GM21360 (cell line): Measurements from ENCODE around the gene YDJC.
"Not testable (repeated sequence)": the region's sequence is repeated elsewhere in the genome, so short reads cannot be mapped to it uniquely, and the experiment has no call there.

Source experiments
- ATAC-seq: cut with Tn5 transposase; IDR thresholded peaks from one replicate; pipeline ENCODE4 v1.9.1; 2021; ENCODE audit warnings: mild to moderate bottlenecking, moderate library complexity; ENCODE audit not compliant: unreplicated experiment

The YDJC gene

GRCh38 chr22:21611210-21611977, 18.4 kb downstream of the YDJC start:
- ATAC-seq, result no peak

- not testable (repeated sequence) for ATAC-seq
Measured at GRCh38 chr22:21609556-21610157, 20.2 kb downstream of the YDJC start.

DNA sequence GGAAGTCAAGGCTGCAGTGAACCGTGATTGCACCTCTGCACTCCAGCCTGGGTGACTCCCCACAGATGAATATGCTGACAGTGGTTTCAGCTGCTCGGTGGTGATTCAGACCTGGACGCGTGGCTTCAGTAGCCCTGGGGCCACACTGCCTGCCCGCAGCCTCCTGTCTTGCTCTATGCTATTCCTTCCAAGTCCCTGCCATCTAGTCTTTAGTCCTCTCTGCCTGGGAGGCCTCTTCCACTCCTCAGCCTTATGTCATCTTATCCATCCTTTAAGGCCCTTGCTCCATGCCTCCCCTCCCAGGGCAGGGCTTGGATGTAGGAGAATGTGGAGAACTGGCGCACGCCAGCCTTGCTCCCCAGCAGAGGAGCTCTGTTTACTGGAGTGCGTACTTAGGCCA, 23.0 kb downstream of the YDJC start:
- ATAC-seq, result no peak

- ATAC-seq, result no peak
Measured at GRCh38 chr22:21605887-21606564, 23.8 kb downstream of the YDJC start.

DNA sequence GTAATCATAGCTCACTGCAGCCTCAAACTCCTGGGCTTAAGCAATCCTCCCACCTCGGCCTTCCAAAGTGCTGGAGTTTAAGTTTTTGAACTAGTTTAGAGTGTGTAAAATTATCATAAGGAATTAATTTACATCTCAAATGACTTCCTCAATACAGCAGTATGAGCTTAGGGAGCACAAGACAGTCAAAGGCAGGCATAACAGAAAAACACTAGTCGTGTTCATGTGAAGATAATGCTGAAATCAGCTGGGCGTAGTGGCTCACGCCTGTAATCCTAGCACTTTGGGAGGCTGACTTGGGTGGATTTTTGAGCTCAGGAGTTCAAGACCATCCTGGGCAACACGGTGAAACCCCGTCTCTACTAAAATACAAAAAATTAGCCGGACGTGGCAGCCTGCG, 25.8 kb downstream of the YDJC start:
- ATAC-seq, result no peak

DNA sequence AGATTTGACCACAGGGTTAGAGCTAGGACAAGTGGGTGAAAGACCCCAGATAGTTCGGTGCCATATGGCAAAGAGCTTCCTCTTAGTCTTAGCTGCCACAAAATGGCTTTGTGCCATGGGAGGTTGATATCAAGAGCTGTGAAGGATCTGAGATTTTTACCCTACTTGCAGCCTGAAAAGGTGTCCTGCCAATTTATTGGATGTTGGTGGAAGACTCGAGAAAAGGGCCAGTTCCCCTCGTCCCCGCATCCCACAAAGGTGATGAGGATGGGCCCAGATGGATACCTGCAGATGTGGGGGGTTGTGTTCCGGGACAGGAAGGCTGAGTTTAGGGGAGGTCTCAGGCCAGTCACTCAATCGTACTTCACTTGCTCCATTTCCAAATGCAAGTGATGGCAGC, 27.2 kb downstream of the YDJC start:
- no peak for ATAC-seq

GRCh38 chr22:21599053-21599893, 30.5 kb downstream of the YDJC start:
- ATAC-seq, result no peak

DNA sequence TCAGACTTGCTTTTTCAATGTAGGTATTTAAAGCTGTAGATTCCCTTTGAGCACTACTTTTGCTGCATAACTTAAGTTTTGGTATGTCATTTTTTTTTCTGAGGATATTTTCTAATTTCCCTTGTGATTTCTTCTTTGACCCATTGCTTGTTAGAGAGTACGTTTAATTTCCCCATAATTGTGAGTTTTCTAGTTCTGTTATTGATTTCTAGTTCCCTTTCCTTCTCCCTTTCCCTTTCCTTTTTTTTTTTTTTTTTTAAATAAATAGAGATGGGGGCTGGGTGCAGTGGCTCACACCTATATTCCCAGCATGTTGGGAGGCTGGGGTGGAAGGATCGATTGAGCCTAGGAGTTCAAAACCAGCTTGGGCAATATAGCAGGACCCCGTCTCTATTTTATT, 31.5 kb downstream of the YDJC start:
- ATAC-seq, result no peak

- not testable (repeated sequence) for ATAC-seq
Measured at GRCh38 chr22:21596356-21597135, 33.3 kb downstream of the YDJC start.

DNA sequence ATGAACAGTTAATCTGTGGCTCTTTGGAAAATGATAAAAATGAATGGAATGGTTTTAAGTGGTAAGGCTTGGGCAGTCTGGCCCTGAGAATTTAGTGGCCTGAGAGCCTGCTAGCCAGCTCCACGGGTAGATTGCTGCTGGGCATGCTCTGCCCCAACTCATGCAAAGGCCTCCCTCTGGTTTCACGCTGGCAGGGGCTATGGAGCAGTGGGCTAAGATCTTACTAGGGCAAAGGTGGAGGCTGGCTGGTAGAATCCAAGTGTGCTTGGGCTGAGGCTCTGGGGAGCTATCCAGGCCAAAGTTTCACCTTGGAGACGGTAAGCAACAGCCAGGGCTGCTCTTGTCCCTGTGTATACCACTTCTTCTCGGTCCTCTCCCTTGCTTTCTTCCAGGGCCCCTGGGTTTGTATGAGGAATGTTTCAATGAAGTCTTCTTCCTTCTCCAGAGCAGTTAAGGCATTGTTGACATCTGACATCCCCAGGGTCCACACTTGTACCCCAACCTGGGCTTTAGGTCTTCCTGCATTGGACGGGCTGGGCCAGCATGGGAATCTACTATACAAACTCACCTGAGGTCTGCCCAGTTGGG, 34.9 kb downstream of the YDJC start:
- ATAC-seq, result no peak

- no peak for ATAC-seq
Measured at GRCh38 chr22:21593406-21594232, 36.2 kb downstream of the YDJC start.

DNA sequence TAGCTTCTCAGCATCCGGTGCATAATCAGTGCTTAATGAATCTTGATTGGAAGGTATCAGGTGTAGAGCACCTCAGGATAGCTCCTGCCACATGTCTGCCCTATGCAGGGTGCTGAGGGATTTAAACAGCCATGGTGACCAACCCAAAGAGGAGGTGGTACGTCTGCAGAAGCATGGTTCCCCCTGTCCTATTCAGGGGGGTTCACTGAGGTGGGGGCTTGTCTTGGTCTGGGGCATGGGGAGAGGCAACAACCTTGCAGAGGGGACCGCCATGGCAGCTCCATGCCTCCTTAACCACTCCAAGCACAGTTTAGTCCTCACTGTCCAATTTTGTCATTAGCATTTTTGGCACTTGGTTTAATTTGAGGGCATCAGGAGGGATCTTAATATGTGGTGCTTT, 37.4 kb downstream of the YDJC start:
- ATAC-seq, result no peak

- no peak for ATAC-seq
Measured at GRCh38 chr22:21591695-21592094, 38.1 kb downstream of the YDJC start.

DNA sequence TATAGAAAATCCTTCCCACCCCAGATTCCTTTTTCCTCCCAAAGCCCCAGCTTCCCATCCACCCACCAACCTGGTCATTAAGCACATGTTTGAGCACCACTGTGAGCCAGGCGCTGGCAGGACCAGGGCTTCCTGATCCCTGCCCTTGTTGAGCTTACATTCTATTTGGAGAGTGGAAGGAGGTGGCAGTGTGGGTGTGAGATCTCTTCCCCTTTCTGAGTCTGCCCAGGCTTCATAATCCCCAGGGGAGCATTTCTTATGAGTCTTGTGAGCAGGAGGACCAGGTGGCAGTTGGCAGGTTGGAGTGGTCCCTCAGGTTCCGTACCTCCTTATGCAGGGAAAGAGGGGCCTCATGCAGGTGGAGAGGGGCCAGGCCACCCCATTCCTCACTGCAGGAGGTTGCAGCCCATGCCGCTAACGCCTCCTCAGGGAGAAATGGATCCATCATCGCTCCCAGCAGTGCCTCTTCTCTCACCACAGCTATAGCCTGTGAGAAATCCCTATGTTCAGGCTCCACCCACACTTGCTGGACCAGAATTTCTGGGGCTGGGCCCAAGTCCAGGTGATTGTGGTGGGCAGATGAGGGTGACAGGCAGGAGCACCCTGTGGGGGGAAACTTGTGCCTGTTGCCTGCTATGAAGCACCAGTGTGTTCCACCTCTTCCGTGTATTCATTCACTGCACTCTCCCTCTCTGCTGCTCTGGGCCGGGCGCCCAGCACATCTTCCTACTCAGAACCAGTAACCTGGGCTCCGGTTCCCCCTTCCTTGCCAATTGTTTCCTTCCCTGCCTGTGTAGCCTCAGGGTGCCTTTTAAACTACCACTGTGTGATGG, 38.8 kb downstream of the YDJC start:
- no peak for ATAC-seq

GRCh38 chr22:21589396-21589795, 40.4 kb downstream of the YDJC start:
- ATAC-seq, result no peak

GRCh38 chr22:21587803-21588611, 41.8 kb downstream of the YDJC start:
- ATAC-seq, result no peak

DNA sequence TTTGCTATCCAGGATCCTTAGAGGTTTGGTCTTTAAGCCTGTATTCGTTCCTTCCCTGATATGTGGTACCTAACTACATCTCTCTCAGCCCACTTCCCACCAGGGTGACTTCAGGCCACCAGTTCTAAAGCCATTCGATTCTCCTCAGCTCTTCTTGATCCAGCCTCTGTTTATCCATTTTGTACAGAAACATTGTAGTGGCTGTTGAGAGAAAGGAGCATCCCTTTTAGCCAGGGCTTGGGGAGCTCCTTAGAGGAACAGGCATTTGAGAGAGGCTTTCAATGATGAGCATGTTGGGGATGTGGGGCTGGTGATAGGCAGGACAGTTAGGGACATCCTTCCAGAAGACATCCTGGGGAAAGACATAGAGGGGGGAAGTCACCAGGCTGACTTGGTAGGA, 44.4 kb downstream of the YDJC start:
- no peak for ATAC-seq
